HepG2 (cell line): Measurements from ENCODE around the gene PRCD. TPM values are rescaled to one million over a fixed set of nuclear protein-coding genes. Genes with fewer than 3 reads are reported as not detected.

Experiments used
- ATAC-seq: fragments of 200-7000 bp; cut with Tn5 transposase; 3 replicates; pipeline ENCODE4 v1.9.1; 2020; ENCODE audit warnings: mild to moderate bottlenecking, moderate library complexity
- BruUV-seq: library from RNA; stranded (reverse); fragments of 400-500 nt; replicated peaks from 2 replicates; lab custom pipeline; 2021; lab: Mats Ljungman, UMichigan
- CTCF ChIA-PET: fragments of 300-600 bp; formaldehyde crosslinking; extraction: SDS; loops from one replicate; lab custom pipeline; 2021; ENCODE audit warnings: low total read pairs, inconsistent platforms, low intra/inter-chr PET ratio; lab: Yijun Ruan, JAX
- POLR2A ChIA-PET: fragments of 350-600 bp; sonication (Branson Sonifier 250); formaldehyde crosslinking; loops from one replicate; lab custom pipeline; 2020; ENCODE audit warnings: antibody characterized with exemption, inconsistent platforms; lab: Yijun Ruan, JAX
- DNase-seq: peaks from one replicate; pipeline ENCODE4 v3.0.0-alpha.2; 2015; ENCODE audit warnings: low spot score
- FAIRE-seq: peaks from 3 replicates; lab custom pipeline; 2011; peaks lifted over from hg19 to GRCh38; lab: Jason Lieb, UNC
- H2AFZ ChIP-seq: one replicate; pipeline ENCODE4 v1.6.1; 2011; ENCODE audit warnings: low read length, inconsistent platforms
- H3K27ac ChIP-seq: fragments of 300-600 bp; 3 replicates; pipeline ENCODE4 v1.8.0; 2011; ENCODE audit warnings: mixed run types, mild to moderate bottlenecking, mixed read lengths, low read length, inconsistent platforms; ENCODE audit not compliant: insufficient read depth; ENCODE audit errors: extremely low read length
- H3K27me3 ChIP-seq, 2 experiments: fragments of 200-600 bp in 1 of 2; 2 replicates in 1 of 2; 3 replicates in 1 of 2; pipeline versions ENCODE4 v1.6.0 to v1.8.0; 2011; ENCODE audit warnings: low read length in 2 of 2, mild to moderate bottlenecking in 2 of 2, moderate library complexity in 2 of 2, inconsistent platforms in 1 of 2; ENCODE audit not compliant: insufficient read depth in 2 of 2, control insufficient read depth in 1 of 2
- H3K36me3 ChIP-seq, 2 experiments: fragments of 200-600 bp in 1 of 2; replicated peaks in 1 of 2; 2 replicates in 1 of 2; 3 replicates in 1 of 2; pipeline versions ENCODE4 v1.5.1 to v1.8.0; 2011; ENCODE audit warnings: low read length in 2 of 2, inconsistent platforms in 1 of 2; ENCODE audit not compliant: insufficient read depth in 2 of 2, control insufficient read depth in 1 of 2
- H3K4me1 ChIP-seq: 2 replicates; pipeline ENCODE4 v1.5.1; 2012; ENCODE audit warnings: low read length, inconsistent platforms; ENCODE audit not compliant: insufficient read depth
- H3K4me2 ChIP-seq: 2 replicates; pipeline ENCODE4 v1.6.0; 2011; ENCODE audit warnings: low read depth, low read length, inconsistent platforms
- H3K4me3 ChIP-seq, 3 experiments: fragments of 200-600 bp in 1 of 3; sonication (generic), shearing (Covaris generic) in 1 of 3; replicated peaks in 1 of 3; 2 replicates each; pipeline ENCODE4 v1.5.1; 2011 to 2016; ENCODE audit warnings: low read length in 3 of 3, inconsistent platforms in 2 of 3, low read depth in 2 of 3, mild to moderate bottlenecking in 2 of 3, control low read depth in 1 of 3, mixed read lengths in 1 of 3; ENCODE audit not compliant: insufficient read depth in 1 of 3
- H3K79me2 ChIP-seq: one replicate; pipeline ENCODE4 v1.6.1; 2011; ENCODE audit warnings: low read length, inconsistent platforms; ENCODE audit not compliant: insufficient read depth
- H3K9ac ChIP-seq: 2 replicates; pipeline ENCODE4 v1.6.0; 2011; ENCODE audit warnings: mild to moderate bottlenecking, low read depth, low read length, inconsistent platforms; ENCODE audit not compliant: insufficient read depth
- H3K9me3 ChIP-seq: 2 replicates; pipeline ENCODE4 v1.5.1; 2012; ENCODE audit warnings: mild to moderate bottlenecking, low read length
- H4K20me1 ChIP-seq: 2 replicates; pipeline ENCODE4 v1.6.0; 2011; ENCODE audit warnings: inconsistent platforms, mild to moderate bottlenecking, low read length, moderate library complexity; ENCODE audit not compliant: insufficient read depth
- HMG20A ChIP-seq: IDR thresholded peaks from 2 replicates; pipeline ENCODE4 v1.6.1; 2016; ENCODE audit warnings: borderline replicate concordance
- HNRNPL ChIP-seq: fragments of 200-400 bp; formaldehyde crosslinking; IDR thresholded peaks from 2 replicates; pipeline ENCODE4 v1.6.1; 2017; ENCODE audit warnings: mild to moderate bottlenecking, low read depth, low read length
- IRX3 ChIP-seq: sonication (generic); formaldehyde crosslinking; IDR thresholded peaks from 2 replicates; pipeline ENCODE4 v1.8.1; 2023; ENCODE audit warnings: mild to moderate bottlenecking, low read depth, missing genetic modification reagents, borderline replicate concordance
- JUND ChIP-seq: sonication (generic); formaldehyde crosslinking; IDR thresholded peaks from 2 replicates; pipeline ENCODE4 v1.8.0; 2022; ENCODE audit warnings: mild to moderate bottlenecking, missing genetic modification reagents
- MZF1 ChIP-seq: sonication (generic); formaldehyde crosslinking; IDR thresholded peaks from 2 replicates; pipeline ENCODE4 v1.8.1; 2023; ENCODE audit warnings: mild to moderate bottlenecking, missing genetic modification reagents, borderline replicate concordance
- NFE2L1 ChIP-seq: sonication (generic); formaldehyde crosslinking; IDR thresholded peaks from 2 replicates; pipeline ENCODE4 v1.4.0; 2020; ENCODE audit warnings: missing genetic modification reagents, mild to moderate bottlenecking, borderline replicate concordance
- RBM22 ChIP-seq: fragments of 200-400 bp; formaldehyde crosslinking; optimal IDR thresholded peaks from 2 replicates; pipeline ENCODE3; 2017; ENCODE audit warnings: mild to moderate bottlenecking, low read length, moderate library complexity
- REXO4 ChIP-seq: sonication (generic); formaldehyde crosslinking; IDR thresholded peaks from 2 replicates; pipeline ENCODE4 v1.8.0; 2022; ENCODE audit warnings: missing genetic modification reagents, mild to moderate bottlenecking, borderline replicate concordance
- SIN3B ChIP-seq: fragments of 150-350 bp; IDR thresholded peaks from 2 replicates; pipeline ENCODE4 v1.6.1; 2014; ENCODE audit warnings: low read length
- SMYD3 ChIP-seq: sonication (generic); formaldehyde crosslinking; IDR thresholded peaks from 2 replicates; pipeline ENCODE4 v1.8.1; 2023; ENCODE audit warnings: mild to moderate bottlenecking, missing genetic modification reagents
- ZNF30 ChIP-seq: sonication (generic); formaldehyde crosslinking; IDR thresholded peaks from 2 replicates; pipeline ENCODE4 v1.5.0; 2020; ENCODE audit warnings: mild to moderate bottlenecking, missing genetic modification reagents
- WGBS: methylation state at CpG from one replicate; pipeline ENCODE4 v1.1.6; 2017; ENCODE audit warnings: low lambda C conversion rate; 5-methylcytosine and 5-hydroxymethylcytosine counted together
- in situ Hi-C: cut with HindIII; loops from 2 replicates; pipeline ENCODE4 v1.10.0; 2017; ENCODE audit warnings: low pct_unique_long_range_greater_than_20kb; ENCODE audit not compliant: extremely low pct_ligation_motif_present
- intact Hi-C: fragments of 100-400 bp; cut with micrococcal nuclease; formaldehyde crosslinking; loops from one replicate; pipeline ENCODE4 v1.10.0; 2022; ENCODE audit not compliant: unreplicated experiment
- polyA plus RNA-seq, 8 experiments: library from polyadenylated mRNA; depleted of rRNA in 3 of 8; stranded (reverse) in 7 of 8; unstranded in 1 of 8; fragments of >200 nt; fragmentation: Illumina TruSeq in 4 of 8; extraction: Trizol in 4 of 8; gene quantifications; 2 replicates each; pipeline versions ENCODE4 v1.2.1 to v1.2.3, GENCODE V29; 2011 to 2016; ENCODE audit warnings: low read depth in 4 of 8, missing spikeins in 1 of 8, mixed read lengths in 1 of 8; ENCODE audit not compliant: insufficient read depth in 1 of 8
- total RNA-seq, 5 experiments: library from RNA; depleted of rRNA; stranded (reverse); fragments of >200 nt; fragmentation: Illumina TruSeq; extraction: Trizol; gene quantifications; 2 replicates each; pipeline ENCODE4 v1.2.3, GENCODE V29; 2016; ENCODE audit warnings: low read depth in 1 of 5
- TF ChIP-seq, protein P1 (sequence below): sonication (generic); formaldehyde crosslinking; IDR thresholded peaks from 2 replicates; pipeline ENCODE4 v1.9.0; 2021; ENCODE audit warnings: missing genetic modification reagents, borderline replicate concordance
- TF ChIP-seq, protein P2 (sequence below): sonication (generic); formaldehyde crosslinking; IDR thresholded peaks from 2 replicates; pipeline ENCODE4 v1.5.0; 2020; ENCODE audit warnings: mild to moderate bottlenecking, missing genetic modification reagents
- TF ChIP-seq, protein P3 (sequence below): sonication (generic); formaldehyde crosslinking; IDR thresholded peaks from 2 replicates; pipeline ENCODE4 v1.9.0; 2022; ENCODE audit warnings: missing genetic modification reagents, mild to moderate bottlenecking, borderline replicate concordance
- TF ChIP-seq, protein P4 (sequence below): sonication (generic); formaldehyde crosslinking; IDR thresholded peaks from 2 replicates; pipeline ENCODE4 v1.8.1; 2023; ENCODE audit warnings: mild to moderate bottlenecking, moderate library complexity, missing genetic modification reagents

Gene PRCD
- total and polyA plus RNA-seq, 2 of the 13 experiments (the other 11 are each of a cell fraction or from before 2014, with no cell fraction given), result 0.51 TPM; not detected in 1

DNA sequence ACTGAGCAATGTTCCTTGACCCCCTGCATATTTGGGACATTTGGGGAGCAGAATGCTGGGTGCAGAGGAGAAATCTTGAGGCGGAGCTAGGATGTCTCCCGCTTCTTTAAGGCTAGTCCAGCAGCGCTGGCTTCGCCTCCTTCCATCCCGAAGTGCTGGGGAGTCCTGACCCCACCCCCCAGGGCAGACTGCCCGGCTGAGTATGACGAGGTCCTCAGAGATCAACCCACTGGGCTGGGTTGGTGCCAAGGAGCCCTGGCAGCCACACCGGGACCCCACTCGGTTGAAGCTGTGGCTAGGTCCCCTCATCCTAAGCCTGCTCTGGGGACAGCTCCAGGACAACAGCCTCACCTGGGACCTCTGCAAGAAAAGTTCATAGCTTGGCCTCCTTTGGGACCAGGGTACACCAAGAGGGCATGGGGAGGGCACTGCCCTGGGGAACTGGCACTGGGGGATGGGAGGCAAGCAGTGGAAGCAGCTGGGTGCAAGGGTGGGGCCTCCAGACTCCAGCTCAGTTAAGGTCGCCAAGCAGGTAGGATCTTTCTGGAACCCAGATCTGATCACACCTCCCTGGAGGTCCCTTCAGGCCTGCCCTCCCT is 49.6 kb upstream of the PRCD start:
- H3K27ac ChIP-seq, result no peak overlapping the region
- H3K36me3 ChIP-seq, result 0 out of 5 replicates have a peak, but pooled peaks cover 1 to 3% of the 10 kb centered on the region in 2 experiments
- FAIRE-seq (no peak), ATAC-seq (no peak), DNase-seq (no peak)
- no peaks in the 10 kb centered on the region for H3K9me3 ChIP-seq
- H3K4me1 ChIP-seq, result peaks cover 63% of the 10 kb centered on the region
- H3K9ac ChIP-seq, result no peak overlapping the region
- H4K20me1 ChIP-seq, result peaks cover 20% of the 10 kb centered on the region; the same call in 1 of the 2 replicates
- no peak overlapping the region for H3K4me2 ChIP-seq
- ChIA-PET CTCF (no interaction called here), POLR2A (interaction anchor here (0.9 to 12.2 kb wide), 2 partner anchors 10 to 28 kb away, joined by 3 to 252 read pairs; partner anchors contain the start of gene RHBDF2)
- H2AFZ ChIP-seq, result no peak overlapping the region
- H3K79me2 ChIP-seq, result no peaks in the 10 kb centered on the region
- H3K27me3 ChIP-seq, result no peaks in the 10 kb centered on the region
- in situ Hi-C loops, result no loop called here
- no TSS peak for BruUV-seq
- intact Hi-C loops, result no loop called here
- H3K4me3 ChIP-seq, result no peak overlapping the region
- WGBS, result 81% methylated on average over 7 of the region's 10 CpGs
- TF ChIP-seq SMYD3 (CRISPR knock-in tag) (no peak), JUND (no peak), ZNF30 (CRISPR knock-in tag) (no peak), RBM22 (peak; percentile 58), SIN3B (no peak), NFE2L1 (no peak), HMG20A (CRISPR knock-in tag) (no peak), MZF1 (CRISPR knock-in tag) (no peak), IRX3 (CRISPR knock-in tag) (no peak), HNRNPL (peak; percentile 86), REXO4 (no peak)
- TF ChIP-seq, protein P1, sequence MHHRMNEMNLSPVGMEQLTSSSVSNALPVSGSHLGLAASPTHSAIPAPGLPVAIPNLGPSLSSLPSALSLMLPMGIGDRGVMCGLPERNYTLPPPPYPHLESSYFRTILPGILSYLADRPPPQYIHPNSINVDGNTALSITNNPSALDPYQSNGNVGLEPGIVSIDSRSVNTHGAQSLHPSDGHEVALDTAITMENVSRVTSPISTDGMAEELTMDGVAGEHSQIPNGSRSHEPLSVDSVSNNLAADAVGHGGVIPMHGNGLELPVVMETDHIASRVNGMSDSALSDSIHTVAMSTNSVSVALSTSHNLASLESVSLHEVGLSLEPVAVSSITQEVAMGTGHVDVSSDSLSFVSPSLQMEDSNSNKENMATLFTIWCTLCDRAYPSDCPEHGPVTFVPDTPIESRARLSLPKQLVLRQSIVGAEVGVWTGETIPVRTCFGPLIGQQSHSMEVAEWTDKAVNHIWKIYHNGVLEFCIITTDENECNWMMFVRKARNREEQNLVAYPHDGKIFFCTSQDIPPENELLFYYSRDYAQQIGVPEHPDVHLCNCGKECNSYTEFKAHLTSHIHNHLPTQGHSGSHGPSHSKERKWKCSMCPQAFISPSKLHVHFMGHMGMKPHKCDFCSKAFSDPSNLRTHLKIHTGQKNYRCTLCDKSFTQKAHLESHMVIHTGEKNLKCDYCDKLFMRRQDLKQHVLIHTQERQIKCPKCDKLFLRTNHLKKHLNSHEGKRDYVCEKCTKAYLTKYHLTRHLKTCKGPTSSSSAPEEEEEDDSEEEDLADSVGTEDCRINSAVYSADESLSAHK (CRISPR knock-in tag), result no peak
- TF ChIP-seq, protein P2, sequence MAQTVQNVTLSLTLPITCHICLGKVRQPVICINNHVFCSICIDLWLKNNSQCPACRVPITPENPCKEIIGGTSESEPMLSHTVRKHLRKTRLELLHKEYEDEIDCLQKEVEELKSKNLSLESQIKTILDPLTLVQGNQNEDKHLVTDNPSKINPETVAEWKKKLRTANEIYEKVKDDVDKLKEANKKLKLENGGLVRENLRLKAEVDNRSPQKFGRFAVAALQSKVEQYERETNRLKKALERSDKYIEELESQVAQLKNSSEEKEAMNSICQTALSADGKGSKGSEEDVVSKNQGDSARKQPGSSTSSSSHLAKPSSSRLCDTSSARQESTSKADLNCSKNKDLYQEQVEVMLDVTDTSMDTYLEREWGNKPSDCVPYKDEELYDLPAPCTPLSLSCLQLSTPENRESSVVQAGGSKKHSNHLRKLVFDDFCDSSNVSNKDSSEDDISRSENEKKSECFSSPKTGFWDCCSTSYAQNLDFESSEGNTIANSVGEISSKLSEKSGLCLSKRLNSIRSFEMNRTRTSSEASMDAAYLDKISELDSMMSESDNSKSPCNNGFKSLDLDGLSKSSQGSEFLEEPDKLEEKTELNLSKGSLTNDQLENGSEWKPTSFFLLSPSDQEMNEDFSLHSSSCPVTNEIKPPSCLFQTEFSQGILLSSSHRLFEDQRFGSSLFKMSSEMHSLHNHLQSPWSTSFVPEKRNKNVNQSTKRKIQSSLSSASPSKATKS (CRISPR knock-in tag), result no peak
- TF ChIP-seq, protein P3, sequence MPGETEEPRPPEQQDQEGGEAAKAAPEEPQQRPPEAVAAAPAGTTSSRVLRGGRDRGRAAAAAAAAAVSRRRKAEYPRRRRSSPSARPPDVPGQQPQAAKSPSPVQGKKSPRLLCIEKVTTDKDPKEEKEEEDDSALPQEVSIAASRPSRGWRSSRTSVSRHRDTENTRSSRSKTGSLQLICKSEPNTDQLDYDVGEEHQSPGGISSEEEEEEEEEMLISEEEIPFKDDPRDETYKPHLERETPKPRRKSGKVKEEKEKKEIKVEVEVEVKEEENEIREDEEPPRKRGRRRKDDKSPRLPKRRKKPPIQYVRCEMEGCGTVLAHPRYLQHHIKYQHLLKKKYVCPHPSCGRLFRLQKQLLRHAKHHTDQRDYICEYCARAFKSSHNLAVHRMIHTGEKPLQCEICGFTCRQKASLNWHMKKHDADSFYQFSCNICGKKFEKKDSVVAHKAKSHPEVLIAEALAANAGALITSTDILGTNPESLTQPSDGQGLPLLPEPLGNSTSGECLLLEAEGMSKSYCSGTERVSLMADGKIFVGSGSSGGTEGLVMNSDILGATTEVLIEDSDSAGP, result 0 out of 2 replicates have a peak, but pooled peaks have one; percentile 21
- TF ChIP-seq, protein P4, sequence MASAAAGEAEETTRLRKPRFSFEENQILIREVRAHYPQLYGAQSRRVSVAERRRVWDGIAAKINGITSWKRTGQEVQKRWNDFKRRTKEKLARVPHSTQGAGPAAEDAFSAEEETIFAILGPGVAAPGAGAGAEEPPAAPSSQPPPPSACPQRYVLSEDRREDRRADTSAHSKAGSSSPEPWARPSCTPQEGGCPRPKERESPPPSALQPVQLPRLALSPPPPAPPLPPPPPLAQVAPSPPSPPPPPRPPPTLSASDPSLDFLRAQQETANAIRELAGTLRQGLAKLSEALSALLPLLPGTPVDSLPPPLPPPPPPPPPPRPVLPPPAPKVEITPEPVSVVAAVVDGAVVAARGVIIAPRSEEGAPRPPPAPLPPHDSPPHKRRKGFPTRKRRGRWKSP (CRISPR knock-in tag), result no peak
